GM18520 (cell line): ENCODE data around the gene CLEC2D.
"Not testable (repeated sequence)": the region's sequence is repeated elsewhere in the genome, so short reads cannot be mapped to it uniquely, and the experiment has no call there.

Source experiments
- ATAC-seq: cut with Tn5 transposase; IDR thresholded peaks from one replicate; pipeline ENCODE4 v1.9.1; 2021; ENCODE audit not compliant: unreplicated experiment

The CLEC2D gene

GRCh38 chr12:9651265-9651729 is 18.2 kb upstream of the CLEC2D start:
- ATAC-seq = no peak

GRCh38 chr12:9660046-9660445 is 9.5 kb upstream of the CLEC2D start:
- ATAC-seq = no peak

- no peak for ATAC-seq
Measured at GRCh38 chr12:9661720-9662119, 7.8 kb upstream of the CLEC2D start.

DNA sequence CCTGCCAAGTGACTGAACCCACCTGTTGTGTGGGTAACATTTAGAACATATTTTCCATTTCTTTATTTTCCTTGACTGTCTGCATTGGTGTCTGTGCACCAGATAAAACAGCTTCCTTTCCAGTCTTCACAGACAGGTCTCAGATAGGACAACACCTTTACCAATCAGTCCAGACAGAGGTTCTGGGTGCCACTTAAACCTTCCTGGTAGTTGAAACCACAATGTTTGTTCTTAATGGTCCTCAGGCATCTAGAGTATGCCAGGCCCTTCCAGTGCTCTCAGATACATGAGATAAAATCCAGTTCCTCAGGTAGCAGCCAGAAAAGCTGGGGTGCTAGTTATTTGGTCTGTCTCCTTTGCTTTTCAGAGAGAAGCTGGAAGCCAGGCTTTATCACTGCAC is 7.0 kb upstream of the CLEC2D start:
- no peak for ATAC-seq

- ATAC-seq = peak; percentile 44
Measured at GRCh38 chr12:9667403-9668160, 1.9 kb upstream of the CLEC2D start.

DNA sequence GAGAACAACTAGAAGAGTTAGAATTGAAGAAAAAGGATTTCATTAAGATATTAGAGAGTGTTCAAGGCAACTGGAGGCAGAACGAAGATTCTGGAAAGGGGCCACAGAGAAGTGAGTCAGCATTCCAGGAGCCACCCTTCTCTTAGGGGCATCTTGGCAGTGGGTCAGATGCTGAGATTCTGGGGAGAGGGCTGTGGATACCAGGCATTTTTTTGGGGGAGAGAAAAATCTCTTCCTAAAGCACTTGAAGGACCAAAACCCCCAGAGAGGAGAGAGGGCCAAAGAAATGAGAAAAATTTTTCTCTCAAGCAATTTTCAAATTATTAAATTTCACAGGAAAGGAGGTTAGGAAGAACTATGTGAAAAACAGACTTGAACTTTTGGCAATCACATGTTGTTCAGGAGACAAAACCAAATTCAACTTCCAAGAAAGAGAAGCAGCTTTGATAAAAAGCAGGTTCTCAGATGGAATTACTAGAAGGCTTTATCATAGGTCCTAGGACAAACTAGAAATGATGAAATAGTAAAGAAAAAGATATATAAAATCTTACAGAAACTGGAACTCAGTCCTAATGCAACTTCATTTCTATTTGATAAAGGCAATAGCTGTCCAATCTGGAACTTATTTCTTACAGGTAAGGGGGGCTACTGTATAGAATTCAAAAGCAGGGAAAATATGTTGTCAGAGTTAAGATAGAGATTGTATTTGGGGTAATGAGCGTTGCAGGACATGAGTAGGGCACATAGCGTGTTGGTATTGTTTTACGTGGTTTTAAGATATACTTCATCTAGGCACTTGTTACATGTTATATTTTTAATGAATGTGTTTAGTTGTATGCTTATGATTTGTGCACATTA is 1.1 kb upstream of the CLEC2D start:
- no peak for ATAC-seq

DNA sequence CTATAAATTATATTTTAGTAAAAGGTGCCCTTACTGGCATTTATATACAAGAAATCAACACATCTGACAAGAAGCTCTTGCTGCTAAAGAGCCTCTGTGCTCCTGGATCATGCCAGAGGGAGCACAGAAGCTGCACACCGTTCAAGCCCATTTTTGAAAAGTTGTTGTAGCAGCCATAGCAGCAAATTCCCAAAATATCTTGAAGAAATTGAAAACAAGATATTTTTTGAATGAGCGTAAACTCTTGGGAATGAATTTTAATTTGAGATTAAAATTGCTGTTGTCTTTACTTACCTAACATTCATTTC is 540 bp upstream of the CLEC2D start:
- no peak for ATAC-seq

GRCh38 chr12:9672340-9672739 is 2.8 kb downstream of the CLEC2D start:
- ATAC-seq = not testable (repeated sequence)

GRCh38 chr12:9673404-9674225 is 4.1 kb downstream of the CLEC2D start:
- ATAC-seq = no peak

DNA sequence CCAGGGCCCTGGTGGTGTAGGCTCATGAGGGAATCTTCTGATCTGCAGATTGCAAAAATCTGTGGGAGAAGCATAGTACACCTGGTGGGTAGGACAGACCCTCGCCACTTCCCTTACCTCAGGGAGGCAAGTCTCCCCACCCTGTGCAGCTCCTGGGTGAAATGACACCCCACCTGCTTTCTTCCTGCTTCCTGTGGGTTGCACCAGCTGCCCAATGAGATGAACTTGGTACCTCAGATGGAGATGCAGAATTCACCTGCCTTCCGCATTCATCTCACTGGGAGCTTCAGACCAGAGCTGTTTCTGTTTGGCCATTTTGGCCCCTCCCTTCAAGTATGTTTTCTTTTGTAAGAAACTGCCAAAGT is 4.7 kb downstream of the CLEC2D start:
- ATAC-seq = no peak

DNA sequence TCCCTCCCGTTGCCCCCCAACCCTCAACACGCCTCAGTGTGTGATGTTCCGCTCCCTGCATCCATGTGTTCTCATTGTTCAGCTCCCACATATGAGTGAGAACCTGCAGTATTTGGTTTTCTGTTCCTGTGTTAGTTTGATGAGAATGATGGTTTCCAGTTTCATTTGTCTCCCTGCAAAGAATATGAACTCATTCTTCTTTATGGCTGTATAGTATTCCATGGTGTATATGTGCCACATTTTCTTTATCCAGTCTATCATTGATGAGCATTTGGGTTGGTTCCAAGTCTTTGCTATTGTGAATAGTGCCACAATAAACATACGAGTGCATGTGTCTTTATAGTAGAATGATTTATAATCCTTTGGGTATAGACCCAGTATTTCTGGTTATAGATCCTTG is 13.0 kb downstream of the CLEC2D start:
- ATAC-seq = not testable (repeated sequence)

GRCh38 chr12:9682949-9683348 is 13.4 kb downstream of the CLEC2D start:
- ATAC-seq = not testable (repeated sequence)

- ATAC-seq = not testable (repeated sequence)
Measured at GRCh38 chr12:9685366-9685765, 15.9 kb downstream of the CLEC2D start.

- no peak for ATAC-seq
Measured at GRCh38 chr12:9685915-9686314, 16.4 kb downstream of the CLEC2D start.

DNA sequence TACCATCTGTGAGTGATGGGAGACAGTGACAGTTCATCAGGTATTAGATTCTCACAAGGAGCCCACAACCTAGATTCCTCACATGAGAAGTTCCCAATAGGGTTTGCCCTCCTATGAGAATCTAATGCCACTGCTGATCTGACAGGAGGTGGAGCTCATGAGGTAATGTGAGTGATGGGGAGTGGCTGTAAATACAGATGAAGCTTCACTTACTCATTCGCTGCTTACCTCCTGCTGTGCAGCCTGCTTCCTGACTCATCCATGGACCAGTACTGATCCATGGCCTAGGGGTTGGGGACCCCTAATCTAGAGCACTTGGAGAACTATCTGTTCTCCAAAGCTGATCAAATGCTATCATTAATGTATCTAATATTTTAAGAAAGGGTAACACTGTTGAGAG is 17.7 kb downstream of the CLEC2D start:
- no peak for ATAC-seq

DNA sequence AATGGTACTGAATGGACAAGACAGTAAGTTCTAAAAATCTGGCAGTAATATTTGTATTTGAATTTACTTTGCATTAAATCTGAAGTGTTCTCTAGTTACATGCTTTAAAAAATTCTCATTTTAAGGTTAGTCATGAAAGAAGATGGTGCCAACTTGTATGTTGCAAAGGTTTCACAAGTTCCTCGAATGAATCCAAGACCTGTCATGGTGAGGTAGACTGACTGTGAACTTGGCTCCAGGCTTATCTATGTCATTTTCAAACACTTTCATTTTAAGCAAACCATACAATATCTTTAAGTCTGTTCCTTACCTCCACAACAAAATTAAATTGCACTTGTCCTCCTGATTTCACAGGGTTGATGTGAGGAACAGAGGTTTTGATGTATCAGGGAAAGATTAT is 23.4 kb downstream of the CLEC2D start:
- ATAC-seq = no peak

DNA sequence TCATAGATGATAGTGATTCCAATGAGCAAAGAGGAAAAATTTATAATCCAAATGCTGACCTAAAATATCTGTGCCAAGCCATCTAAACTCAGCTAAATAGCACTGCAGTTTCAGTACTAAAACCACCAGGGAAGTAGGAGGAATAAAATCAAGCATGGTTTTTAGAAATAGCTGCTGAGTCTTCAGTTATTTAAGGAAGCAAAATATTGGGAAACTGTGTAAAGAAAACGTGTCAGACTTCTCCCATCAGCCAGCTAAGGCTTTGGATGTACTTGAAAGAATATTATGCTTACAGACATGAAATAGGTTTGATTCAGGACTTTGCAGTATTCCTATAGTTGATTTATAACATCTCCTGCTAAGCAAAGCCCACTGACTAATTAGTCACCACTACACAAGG is 24.7 kb downstream of the CLEC2D start:
- no peak for ATAC-seq

GRCh38 chr12:9695150-9695549 is 25.6 kb downstream of the CLEC2D start:
- ATAC-seq = not testable (repeated sequence)

DNA sequence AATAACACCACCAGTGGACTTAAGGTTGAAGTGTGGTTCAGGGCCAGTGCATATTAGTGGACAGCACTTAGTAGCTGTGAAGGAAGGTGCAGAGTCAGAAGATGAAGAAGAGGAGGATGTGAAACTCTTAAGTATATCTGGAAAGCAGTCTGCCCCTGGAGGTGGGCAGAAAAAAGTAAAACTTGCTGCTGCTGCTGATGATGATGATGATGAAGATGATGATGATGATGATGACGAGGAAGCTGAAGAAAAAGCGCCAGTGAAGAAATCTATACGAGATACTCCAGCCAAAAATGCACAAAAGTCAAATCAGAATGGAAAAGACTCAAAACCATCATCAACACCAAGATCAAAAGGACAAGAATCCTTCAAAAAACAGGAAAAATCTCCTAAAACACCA is 26.1 kb downstream of the CLEC2D start:
- ATAC-seq = not testable (repeated sequence)

DNA sequence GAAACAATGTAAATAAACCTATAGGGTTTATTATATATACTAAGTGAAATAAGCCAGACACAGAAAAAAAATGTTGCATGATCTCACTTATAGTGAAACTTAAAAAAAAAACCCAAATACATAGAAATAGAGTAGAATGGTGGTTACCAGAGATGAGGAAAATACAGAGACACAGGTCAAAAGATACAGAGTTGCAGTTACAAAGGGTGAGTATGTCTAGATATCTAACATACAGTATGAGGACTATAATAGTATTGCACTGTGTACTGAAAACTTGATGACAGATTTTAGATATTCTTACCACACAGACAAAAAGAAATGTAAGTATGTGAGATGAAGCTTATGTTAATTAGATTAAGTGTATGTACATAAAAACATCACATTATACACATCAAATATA is 28.1 kb downstream of the CLEC2D start:
- ATAC-seq = no peak

GRCh38 chr12:9698681-9699080 is 29.2 kb downstream of the CLEC2D start:
- no peak for ATAC-seq
